GM12873 (cell line): ENCODE data around the gene PAPSS1.

Experiments used
- TF ChIP-seq, protein P1 (sequence below): IDR thresholded peaks from 2 replicates; pipeline ENCODE4 v1.5.1; 2012; ENCODE audit warnings: low read depth, mild to moderate bottlenecking, moderate library complexity, low read length, control low read depth; ENCODE audit not compliant: insufficient read depth; ENCODE audit errors: missing control alignments

Gene PAPSS1

DNA sequence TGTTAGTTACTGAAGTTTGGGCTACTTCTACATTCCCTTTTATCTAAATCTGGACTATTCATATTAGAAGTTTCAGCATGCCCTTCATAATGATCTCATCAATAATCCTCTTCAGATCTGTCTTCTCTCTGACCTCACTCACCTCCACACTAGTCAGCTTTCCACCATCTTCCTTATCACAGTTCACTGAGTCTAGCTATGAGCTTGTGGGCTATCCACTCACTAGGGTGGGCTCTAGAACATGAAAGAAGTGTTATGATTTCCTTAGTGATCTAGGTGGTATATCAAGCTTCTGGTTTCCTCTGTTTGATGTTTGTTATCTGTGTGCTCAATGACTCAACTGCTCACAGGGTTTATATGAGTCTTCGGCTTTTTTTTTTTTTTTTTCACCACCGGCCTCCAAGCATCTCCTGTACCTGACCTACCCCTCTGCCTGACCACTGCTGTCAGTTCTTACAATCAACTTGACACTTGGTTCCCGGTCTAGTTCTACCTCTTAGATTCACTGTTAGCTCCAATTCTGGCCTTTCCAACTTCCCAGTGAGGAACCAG, 103.1 kb downstream of the PAPSS1 start:
- TF ChIP-seq, protein P1, sequence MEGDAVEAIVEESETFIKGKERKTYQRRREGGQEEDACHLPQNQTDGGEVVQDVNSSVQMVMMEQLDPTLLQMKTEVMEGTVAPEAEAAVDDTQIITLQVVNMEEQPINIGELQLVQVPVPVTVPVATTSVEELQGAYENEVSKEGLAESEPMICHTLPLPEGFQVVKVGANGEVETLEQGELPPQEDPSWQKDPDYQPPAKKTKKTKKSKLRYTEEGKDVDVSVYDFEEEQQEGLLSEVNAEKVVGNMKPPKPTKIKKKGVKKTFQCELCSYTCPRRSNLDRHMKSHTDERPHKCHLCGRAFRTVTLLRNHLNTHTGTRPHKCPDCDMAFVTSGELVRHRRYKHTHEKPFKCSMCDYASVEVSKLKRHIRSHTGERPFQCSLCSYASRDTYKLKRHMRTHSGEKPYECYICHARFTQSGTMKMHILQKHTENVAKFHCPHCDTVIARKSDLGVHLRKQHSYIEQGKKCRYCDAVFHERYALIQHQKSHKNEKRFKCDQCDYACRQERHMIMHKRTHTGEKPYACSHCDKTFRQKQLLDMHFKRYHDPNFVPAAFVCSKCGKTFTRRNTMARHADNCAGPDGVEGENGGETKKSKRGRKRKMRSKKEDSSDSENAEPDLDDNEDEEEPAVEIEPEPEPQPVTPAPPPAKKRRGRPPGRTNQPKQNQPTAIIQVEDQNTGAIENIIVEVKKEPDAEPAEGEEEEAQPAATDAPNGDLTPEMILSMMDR = no peak

DNA sequence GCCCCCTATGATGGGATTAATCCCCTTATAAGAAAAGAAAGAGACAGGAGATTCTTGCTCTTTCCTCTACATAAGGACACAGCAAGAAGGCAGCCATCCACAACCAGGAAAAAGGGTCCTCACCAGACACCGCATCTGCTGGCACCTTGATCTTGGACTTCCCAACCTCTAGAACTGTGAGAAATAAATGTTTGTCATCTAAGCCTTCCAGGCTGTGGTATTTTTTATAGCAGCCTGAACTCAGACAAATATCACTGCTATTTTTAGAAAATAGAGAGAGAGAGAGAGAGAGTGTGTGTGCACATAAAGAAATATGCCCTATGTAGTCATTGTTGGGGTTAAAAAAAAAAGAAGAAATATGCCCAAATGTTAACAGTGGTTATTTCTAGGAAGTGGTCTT, 104.2 kb downstream of the PAPSS1 start:
- TF ChIP-seq, protein P1 = no peak

DNA sequence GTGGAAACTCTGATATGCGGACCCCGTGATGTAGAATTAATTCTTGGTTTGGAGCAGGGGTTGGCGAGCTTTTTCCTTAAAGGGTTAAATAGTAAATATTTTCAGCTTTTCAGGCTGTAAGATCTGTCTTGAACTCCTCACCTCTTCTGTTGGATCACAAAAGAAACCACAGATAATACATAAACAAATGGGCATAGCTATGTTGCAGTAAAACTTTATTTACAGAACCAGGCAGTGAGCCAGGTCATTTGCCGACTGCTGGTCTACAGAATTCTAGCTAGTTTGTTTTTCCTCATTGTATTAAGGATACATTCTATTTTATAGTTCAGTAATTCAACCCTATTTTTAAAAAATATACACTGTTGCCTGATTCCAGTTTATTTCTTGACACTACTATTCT, 116.6 kb downstream of the PAPSS1 start:
- TF ChIP-seq, protein P1 = no peak

DNA sequence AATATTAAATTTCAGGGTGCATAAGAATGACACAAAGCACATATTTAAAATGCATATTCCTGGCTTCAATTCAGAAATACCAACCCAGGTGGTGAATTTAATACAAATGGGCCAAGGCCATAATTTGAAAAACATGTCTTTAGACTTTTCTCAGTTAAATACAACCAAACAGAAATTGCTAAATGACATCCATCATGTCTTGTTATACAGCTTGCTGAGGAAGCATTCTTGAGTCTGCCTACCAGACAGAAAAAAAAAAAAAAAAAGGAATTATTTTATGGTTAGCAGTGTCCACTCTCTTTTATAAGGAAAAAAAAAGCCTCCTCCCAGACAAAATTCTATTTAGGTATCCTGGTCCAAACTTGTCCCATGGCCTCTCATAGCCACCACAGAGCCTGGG, 119.1 kb downstream of the PAPSS1 start:
- TF ChIP-seq, protein P1 = no peak

DNA sequence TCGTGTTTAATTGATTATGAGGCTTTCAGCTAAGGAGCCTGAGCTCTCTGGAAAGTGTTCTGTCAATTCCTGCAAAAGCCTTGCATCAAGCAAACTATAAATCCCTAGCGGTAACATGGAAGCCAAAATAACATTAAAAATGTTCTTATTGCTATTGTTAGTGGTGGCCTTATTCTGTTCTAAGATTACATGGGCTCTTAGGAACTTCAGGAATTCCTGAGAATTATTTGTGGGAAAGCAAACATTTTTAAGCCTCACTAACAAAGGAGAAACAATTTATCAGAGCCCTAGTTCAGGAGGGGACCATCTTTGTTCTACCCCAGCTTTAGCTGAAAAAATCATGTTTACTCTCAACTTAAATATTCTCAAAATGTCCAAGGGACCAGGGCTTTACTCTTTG, 119.6 kb downstream of the PAPSS1 start:
- TF ChIP-seq, protein P1 = no peak

DNA sequence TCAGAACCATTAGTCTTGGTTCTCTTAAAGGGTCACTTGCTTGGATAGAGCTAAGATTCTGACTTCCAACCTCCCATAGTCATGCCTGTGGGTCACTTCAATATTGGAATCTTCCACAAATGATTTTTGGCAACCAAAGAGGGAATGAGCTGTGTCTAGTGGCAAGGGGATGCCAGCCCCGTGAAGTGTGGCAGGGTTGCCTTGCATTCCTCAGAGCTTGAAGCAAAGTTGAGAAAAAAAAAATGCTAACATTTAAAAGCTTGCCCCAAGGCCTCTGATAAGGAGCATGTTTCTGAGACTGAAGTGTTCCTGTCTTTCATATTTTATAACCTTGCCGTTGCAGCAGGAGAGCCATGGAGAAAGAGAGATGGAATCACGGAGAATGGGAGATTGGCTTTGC, 120.2 kb downstream of the PAPSS1 start:
- TF ChIP-seq, protein P1 = no peak

DNA sequence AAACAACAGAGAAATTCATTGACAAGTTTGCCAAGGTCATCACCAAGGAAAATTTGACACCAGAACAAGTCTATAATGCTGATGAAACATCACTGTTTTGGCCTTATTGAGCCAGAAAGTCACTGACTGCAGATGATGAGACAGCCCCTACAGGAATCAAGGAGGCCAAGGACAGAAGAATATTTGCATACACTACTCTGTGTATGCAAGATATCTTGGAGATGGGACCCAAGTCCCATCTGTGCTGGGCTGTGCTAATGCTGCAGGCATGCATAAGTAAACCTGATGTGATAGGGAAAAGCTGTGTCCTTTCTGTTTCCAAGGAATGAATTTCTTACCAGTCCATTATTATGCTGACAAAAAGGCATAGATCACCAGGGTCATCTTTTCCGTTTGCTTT, 126.8 kb downstream of the PAPSS1 start:
- TF ChIP-seq, protein P1 = no peak

DNA sequence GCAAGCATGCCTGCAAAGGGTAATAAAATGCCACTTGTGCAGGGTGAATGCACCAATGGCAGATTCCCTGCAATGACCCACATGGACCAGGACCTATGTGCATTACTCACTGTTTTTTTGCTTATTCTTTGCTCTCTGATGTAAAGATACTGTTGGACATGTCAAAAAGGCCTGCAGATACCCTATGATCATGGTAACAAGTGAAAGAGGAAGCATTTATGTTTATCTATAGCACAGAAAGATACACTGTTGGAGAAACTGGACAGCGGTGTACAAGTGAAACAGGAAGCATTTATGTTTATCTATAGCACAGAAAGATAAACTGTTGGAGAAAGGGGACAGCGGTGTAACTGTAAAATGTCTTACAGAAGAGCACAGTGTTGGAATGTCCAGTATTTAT, 127.5 kb downstream of the PAPSS1 start:
- TF ChIP-seq, protein P1 = no peak
